ENCODE data around the gene PHKA2.
"Not testable (repeated sequence)": the region's sequence is repeated elsewhere in the genome, so short reads cannot be mapped to it uniquely, and the experiment has no call there.

PHKA2 gene

DNA sequence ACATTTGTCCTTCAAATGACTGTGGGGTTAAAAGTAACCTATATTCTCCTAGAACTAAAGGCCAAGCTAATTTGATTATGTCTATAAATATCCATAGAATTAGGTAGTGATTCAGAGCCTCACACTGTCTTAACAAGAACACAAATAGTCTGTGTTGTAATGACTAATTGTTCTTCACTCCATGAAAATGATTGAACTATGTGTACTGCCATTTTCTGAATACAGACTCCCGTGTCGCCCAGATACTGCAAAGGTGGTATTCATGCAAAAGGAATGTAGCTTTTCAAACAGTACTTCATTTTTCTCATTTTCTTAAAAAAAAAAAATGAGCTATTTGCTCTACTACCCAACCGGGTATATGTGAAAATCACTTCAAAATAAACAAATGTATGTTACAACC is 11.3 kb upstream of the PHKA2 start:
- in situ Hi-C loops (cut with HindIII; ENCODE audit: low sequenced_read_pairs): no loop called here
- H3K4me3 ChIP-seq (ENCODE audit: low read depth, low read length): no peak overlapping the region
- peak; percentile 52 for DNase-seq (ENCODE audit: low read depth, low spot score)
- TF ChIP-seq, protein P1, sequence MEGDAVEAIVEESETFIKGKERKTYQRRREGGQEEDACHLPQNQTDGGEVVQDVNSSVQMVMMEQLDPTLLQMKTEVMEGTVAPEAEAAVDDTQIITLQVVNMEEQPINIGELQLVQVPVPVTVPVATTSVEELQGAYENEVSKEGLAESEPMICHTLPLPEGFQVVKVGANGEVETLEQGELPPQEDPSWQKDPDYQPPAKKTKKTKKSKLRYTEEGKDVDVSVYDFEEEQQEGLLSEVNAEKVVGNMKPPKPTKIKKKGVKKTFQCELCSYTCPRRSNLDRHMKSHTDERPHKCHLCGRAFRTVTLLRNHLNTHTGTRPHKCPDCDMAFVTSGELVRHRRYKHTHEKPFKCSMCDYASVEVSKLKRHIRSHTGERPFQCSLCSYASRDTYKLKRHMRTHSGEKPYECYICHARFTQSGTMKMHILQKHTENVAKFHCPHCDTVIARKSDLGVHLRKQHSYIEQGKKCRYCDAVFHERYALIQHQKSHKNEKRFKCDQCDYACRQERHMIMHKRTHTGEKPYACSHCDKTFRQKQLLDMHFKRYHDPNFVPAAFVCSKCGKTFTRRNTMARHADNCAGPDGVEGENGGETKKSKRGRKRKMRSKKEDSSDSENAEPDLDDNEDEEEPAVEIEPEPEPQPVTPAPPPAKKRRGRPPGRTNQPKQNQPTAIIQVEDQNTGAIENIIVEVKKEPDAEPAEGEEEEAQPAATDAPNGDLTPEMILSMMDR (IDR thresholded peaks at IDR 0.05; ENCODE audit: low read depth, low read length): no peak

DNA sequence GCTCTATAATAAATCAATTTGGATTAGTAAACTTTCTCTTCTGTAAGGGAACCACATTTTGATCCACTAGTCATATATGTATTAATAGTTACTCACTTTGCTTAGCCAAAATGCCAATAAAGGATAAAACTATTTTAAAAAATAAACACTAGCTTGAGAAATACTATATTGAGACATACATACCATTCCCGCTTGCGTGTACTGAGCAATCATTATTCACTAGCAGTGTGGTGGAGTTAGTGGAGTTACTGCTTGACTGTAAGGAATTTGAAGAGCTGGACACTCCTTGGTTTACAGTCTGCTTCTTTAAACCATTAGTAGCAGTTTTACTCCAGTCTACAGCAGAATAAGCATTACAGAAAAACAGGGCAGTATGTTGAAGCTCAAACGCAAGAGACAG is 10.8 kb upstream of the PHKA2 start:
- peak; percentile 66 for DNase-seq (ENCODE audit: low read depth, low spot score)
- H3K4me3 ChIP-seq (ENCODE audit: low read depth, low read length): no peak overlapping the region
- TF ChIP-seq, protein P1 (IDR thresholded peaks at IDR 0.05; ENCODE audit: low read depth, low read length): no peak
- in situ Hi-C loops (cut with HindIII; ENCODE audit: low sequenced_read_pairs): no loop called here

DNA sequence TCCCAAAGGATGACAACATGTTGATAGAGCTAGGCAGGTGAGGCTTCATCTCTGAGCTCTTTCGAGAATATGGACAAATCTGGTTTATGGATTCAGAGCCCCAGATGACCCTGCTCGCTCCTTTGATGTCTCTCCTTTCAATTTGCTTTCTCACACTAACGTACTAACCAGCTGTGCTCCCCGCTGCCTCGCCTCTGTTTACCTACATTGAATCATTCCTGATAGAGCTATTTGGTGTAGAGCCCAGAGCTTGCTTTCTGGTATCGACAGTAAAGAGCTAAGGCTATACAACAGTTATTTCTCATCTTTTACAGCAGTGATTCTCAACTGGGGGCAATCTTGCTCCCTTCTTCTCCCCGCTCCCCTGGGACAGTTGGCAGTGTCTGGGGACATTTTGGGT is 8.9 kb upstream of the PHKA2 start:
- in situ Hi-C loops (cut with HindIII; ENCODE audit: low sequenced_read_pairs): no loop called here
- no peak overlapping the region for H3K4me3 ChIP-seq (ENCODE audit: low read depth, low read length)
- TF ChIP-seq, protein P1 (IDR thresholded peaks at IDR 0.05; ENCODE audit: low read depth, low read length): no peak
- DNase-seq (ENCODE audit: low read depth, low spot score): no peak

DNA sequence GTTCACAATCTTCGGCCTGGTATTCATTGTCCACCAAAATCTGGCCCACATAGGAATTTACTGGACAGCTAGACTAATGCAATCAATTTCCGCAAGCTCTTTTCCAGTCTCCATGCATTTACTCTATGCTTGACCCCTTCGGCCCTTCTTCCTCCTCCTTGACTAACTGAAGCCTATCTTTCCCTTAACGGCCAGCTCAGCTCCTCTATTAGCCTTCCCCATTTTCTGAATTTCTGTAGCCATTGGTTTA is 1.2 kb upstream of the PHKA2 start:
- in situ Hi-C loops (cut with HindIII; ENCODE audit: low sequenced_read_pairs): no loop called here
- TF ChIP-seq, protein P1 (IDR thresholded peaks at IDR 0.05; ENCODE audit: low read depth, low read length): no peak
- no peak for DNase-seq (ENCODE audit: low read depth, low spot score)
- peak overlapping the region; percentile 61 for H3K4me3 ChIP-seq (ENCODE audit: low read depth, low read length)

DNA sequence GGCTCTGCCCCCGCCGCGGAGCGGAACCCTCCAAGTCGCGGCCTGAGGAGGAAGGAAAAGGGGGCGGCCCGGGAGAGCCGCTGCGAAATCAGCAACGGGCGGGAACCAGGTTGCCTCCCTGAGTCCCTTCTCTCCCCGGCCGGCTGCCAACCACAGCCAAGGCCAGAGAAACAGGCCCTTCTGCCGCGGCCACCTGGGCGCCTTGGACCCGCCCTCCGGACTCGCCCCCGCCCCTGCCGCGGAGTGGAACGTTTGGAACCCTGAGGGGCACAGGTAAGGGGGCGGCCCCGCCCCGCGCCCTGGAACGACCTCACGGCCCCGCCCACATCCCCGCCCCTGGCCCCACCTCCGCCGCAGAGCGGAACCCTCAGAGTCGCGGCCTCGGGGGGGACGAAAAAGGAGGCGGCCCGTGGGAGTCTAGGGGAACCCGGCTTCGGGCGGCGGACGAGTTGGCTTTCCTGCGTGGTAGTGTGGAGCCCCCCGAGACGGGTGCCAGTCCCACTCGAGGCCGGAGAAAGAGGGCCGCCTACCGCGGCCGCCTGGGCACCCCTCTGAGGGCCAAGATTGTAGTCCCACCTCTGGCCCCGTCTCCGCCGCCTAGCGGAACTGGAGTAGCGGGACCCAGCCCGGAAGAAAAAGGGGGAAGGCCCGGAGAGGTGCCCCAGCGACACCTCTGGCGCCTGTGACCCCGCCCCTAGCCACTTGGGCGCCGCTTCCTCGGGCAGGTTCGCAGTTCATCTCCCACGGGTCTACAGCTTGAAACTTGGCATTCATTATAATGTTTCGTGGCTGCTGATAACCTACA is 669 bp upstream of the PHKA2 start:
- peak; percentile 71 for DNase-seq (ENCODE audit: low read depth, low spot score)

DNA sequence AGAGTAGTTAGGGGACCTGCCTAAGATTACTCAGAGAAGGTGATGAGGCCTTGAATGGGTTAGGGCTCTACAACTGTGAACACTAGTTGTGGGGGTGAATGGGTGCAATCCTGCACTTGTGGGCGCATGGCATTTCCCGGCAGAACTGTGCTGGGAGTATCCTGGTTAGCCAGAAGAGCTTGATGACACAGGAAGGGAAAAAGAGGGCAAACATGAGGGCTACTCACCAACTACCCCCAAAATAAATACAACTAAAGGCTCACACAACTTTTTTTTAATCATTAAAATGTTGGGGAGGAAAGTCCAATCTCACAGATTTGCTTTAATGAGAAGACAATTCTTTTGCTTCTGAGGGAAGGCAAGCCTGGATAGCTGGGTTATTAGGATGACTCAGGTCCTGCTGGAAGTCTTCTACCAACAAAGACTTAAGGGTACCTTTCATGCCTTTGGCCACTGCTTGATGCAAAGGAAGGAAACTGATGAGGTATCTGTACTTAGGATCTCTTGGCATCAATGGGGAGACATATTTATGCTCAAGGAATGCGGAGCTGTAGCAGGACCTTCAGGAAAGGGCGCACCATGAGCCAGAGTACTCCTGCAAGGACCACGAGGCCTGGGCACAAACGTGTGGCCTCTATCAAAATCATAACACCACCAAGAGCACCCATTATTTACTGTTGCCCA is 2.6 kb downstream of the PHKA2 start:
- no peak overlapping the region for H3K4me3 ChIP-seq (ENCODE audit: low read depth, low read length)
- DNase-seq (ENCODE audit: low read depth, low spot score): no peak
- TF ChIP-seq, protein P1 (IDR thresholded peaks at IDR 0.05; ENCODE audit: low read depth, low read length): no peak
- in situ Hi-C loops (cut with HindIII; ENCODE audit: low sequenced_read_pairs): no loop called here

More for the DNA sequence above, 669 bp upstream of the PHKA2 start:
- in situ Hi-C loops (cut with HindIII; ENCODE audit: low sequenced_read_pairs): no loop called here
- TF ChIP-seq, protein P1 (IDR thresholded peaks at IDR 0.05; ENCODE audit: low read depth, low read length): peak; percentile 45
- H3K4me3 ChIP-seq (ENCODE audit: low read depth, low read length): peak overlapping the region; percentile 61

DNA sequence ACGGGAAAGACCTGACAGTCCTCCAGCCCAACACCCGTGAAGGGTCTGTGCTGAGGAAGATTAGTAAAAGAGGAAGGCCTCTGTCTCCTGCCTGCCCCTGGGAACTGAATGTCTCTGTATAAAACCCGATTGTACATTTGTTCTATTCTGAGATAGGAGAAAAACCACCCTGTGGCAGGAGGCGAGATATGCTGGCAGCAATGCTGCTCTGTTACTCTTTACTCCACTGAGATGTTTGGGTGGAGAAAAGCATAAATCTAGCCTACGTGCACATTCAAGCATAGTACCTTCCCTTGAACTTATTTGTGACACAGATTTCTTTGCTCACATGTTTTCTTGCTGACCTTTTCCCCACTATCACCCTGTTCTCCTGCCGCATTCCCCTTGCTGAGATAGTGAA is 3.7 kb downstream of the PHKA2 start:
- DNase-seq (ENCODE audit: low read depth, low spot score); in situ Hi-C loops (cut with HindIII; ENCODE audit: low sequenced_read_pairs); H3K4me3 ChIP-seq (ENCODE audit: low read depth, low read length): not testable (repeated sequence)
